GM19240 (cell line): ENCODE results near the gene CRTC1.
A peak's percentile ranks its signal among the peaks of the same experiment; 100 is the strongest.

Source experiments
- DNase-seq: peaks from one replicate; pipeline ENCODE4 v3.0.0; 2011; ENCODE audit warnings: low spot score; ENCODE audit not compliant: insufficient read length

Gene CRTC1

GRCh38 chr19:18651733-18652132 is 31.7 kb upstream of the CRTC1 start:
- DNase-seq = no peak

GRCh38 chr19:18653853-18654252 is 29.6 kb upstream of the CRTC1 start:
- no peak for DNase-seq

- DNase-seq = no peak
Observed at GRCh38 chr19:18654469-18654868, 29.0 kb upstream of the CRTC1 start.

- no peak for DNase-seq
Observed at GRCh38 chr19:18655173-18655844, 28.2 kb upstream of the CRTC1 start.

DNA sequence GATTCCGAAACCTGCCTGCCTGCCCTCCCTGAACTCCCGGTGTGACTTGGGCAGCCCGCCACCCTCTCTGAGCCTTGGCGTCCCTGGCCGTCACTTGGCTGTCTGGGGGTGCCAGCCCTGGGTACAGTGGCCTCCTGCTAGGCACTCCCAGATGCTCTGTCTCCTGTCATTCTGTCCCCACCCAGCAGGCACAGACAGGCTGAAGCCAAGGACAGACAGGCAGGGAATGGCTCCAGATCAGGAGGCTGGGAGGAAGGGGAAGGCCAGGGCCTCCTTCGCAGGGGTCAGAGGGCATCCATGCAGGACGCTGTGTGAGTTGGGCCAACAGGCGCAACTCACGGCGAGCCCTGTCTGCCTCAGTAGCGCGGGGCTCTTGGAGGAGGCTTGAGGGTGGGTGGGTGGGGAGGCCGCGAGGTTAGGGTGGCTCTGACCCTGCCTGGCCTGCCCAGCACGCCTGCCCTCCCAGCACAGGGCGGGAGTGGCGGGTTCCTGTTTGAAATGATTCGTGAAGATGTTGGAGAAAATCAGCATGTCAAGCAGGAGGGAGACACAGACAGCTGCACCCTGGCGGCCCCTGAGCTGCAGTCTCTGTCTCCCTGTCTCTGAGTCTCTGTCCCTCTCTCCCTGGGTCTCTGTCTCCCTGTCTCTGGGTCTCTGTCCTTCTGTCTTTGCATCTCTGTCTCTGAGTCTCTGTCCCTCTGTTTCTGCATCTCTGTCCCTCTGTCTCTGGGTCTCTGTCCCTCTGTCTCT is 27.0 kb upstream of the CRTC1 start:
- no peak for DNase-seq

DNA sequence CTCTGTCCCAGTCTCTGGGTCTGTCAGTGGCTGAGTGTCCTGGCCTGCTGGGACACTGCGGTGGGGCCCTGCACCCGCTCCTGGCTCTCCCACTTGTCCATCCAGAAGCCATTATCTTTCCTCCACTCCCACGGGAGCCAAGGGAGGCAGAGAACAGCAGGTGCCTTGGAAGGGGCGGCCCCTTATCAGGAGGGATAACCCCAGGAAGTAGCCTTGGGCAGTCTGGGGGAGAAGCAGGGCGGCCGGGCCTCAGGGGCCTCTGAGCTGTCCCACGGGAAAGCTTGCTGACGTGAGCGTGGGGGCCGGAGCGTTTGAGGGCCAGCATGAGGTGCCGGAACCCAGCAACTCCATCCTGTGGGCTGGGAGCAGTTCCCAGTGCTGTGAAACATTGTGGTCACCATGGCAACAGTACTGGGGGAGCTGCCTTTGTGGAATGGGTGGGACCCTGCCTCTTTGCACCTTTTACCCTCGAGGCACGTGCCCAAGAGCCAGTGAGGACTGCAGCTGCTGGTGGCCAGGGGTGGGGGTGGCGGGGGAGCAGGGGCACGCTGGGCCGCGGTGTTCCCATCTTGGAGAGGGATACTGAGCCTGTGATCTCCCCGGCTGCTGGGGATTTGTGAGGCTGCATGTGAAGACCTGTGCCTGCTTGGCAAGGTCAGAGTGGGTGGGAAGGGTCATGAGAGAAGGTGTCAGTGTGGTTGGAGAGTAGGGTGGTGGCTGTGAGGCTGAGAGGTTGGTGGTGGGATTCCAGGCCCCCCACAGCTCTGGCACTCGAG is 25.7 kb upstream of the CRTC1 start:
- no peak for DNase-seq

DNA sequence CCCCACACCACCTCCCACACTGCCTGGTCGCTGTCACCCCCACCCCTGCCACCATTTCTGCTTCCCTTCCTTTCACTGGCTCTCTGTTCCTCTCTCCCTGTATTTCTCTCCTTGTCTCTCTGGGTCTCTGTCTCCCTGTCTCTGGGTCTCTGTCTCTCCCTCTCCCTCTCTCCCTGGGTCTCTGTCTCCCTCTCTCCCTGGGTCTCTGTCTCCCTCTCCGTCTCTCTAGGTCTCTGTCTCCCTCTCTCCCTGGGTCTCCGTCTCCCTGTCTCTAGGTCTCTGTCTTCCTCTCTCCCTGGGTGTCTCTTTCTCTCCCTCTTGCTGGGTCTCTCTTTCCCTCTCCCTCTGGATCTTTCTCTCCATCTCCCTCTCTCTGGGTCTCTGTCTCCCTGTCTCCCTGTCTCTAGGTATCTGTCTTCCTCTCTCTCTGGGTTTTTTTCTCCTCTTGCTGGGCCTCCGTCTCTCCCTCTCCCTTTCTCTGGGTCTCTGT is 25.1 kb upstream of the CRTC1 start:
- DNase-seq = no peak

GRCh38 chr19:18659281-18660050 is 24.0 kb upstream of the CRTC1 start:
- peak; percentile 47 for DNase-seq

DNA sequence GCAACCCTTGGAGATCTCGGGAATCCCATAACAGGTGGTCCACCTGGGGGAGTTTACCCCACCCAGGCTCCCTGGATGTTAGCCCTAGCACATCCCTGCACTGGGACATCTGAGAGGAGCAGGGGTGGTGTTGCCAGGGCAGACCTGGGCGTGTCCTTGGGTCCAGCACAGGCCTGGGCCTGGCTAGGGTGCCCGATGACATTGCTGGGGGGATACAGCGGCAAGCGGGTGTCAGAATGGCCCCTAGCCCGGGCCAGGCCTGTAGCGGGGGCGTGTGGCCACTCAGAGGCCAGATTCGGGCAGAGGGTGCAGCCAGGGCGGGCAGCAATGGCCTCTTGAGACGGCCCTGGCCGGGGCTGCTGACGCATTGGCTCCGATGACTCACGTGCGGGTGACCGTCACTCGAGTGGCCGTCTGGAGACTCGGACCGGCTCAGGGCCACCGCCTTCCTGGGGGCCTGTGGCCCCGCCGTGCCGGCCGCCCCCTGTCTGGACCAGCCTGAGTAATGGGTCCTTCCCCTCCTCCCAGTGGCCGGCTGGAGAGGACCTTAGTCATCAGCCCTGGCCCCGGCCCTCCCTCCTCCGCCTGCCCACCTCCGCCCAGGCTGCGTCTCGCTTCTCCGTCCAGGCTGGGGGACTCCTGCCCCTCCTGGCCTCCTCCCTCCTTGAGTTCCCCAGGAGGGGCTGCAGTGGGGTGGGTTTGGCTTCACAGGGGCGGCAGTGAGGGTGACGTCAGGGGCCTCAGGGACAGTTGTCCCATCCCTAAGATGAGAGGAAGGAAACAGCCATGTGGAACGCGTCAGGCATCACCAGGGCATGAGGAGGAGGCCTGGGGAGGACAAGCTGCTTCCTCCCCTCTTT is 23.2 kb upstream of the CRTC1 start:
- DNase-seq = no peak

DNA sequence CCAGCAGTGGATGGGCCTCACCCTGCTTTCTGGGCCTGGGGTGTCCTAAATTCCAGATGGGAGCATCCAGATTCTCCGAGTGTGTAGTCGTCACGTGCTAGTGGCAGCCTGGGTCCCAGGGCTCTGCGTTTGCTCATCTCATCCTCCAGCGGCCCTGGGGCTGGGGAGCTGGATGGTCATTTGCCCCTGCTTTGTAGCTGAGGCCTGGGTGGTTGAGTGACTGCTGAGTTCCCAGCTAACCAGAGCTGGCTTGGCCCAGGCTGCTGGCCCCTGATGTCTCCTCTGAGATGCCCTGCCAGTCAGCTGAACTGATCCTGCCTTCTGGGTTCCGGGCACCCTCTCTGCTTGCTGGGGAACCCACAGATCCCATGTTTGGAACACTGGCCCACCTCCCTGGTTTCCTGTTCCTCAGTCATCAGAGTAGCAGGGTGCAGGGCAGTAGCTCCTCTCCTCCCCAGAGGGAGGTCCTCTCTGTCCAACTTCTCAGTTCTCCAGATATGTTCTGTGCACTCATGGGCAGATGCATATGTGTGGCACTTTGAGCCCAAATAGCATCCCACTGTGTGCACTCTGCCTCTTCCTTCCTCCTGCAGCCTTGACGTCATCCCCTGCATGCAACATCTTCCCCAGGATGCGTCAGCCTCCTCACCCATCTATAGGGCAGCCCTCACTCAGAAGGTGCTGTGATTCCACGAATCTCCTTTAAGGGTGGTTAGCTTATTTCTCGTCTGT is 22.4 kb upstream of the CRTC1 start:
- DNase-seq = no peak

DNA sequence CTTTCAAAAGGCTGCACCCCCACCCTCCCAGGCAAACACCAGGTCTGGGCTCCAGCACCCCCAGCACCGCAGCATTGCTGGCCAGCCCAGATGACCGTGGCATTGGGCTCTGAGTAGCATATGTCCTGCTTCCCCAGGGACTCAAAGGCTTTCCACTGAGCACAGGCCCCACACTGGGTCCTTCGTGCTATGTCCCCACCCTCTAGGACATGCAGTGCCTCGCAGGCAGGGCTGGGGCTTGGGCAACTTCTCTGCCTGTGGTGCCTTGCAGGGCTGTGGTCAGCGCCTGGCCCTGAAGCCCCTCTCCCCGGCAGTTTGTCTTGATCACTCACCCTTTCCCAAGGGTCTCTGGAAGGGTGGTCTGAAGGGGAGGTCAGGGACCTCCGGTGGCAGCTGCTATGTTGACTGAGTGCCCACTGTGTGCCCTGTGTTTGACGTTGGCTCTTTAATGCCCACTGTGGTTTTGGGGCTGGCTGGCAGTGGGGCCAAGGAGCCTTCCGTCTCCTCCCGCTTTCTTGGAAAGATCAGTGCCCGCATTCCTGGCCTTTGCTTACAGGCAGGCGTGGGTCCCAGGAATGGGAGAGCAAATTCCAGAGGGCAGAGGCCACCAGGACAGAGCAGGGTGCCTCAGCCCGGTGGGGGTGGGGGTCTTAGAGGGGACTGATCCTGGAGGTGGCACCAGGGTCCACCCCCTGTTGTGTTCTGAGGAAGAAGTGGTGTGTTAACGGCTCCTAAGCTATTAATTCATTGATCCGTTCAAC is 20.3 kb upstream of the CRTC1 start:
- DNase-seq = no peak

GRCh38 chr19:18663940-18664530 is 19.4 kb upstream of the CRTC1 start:
- no peak for DNase-seq

- no peak for DNase-seq
Observed at GRCh38 chr19:18665771-18666202, 17.7 kb upstream of the CRTC1 start.

GRCh38 chr19:18666317-18666716 is 17.2 kb upstream of the CRTC1 start:
- DNase-seq = no peak

DNA sequence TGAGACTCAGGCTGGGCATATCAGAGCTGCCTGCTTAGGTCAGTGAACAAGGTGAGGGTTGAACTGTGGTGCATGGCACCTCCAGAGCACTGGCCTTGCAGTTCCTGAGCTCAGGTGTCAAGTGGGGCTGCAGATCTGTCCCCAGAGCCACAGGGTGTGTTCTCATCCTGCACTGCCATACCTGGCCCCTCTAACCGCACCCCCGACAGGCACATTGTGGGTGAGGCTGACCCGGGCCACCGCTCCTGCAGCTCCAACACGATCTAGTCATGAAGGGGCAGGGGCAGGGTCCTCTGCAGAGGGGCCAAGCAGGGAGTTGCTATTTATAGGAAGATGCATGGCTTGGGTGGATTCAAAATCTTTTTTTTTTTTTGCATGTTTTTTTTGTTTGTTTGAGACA is 16.7 kb upstream of the CRTC1 start:
- DNase-seq = no peak

DNA sequence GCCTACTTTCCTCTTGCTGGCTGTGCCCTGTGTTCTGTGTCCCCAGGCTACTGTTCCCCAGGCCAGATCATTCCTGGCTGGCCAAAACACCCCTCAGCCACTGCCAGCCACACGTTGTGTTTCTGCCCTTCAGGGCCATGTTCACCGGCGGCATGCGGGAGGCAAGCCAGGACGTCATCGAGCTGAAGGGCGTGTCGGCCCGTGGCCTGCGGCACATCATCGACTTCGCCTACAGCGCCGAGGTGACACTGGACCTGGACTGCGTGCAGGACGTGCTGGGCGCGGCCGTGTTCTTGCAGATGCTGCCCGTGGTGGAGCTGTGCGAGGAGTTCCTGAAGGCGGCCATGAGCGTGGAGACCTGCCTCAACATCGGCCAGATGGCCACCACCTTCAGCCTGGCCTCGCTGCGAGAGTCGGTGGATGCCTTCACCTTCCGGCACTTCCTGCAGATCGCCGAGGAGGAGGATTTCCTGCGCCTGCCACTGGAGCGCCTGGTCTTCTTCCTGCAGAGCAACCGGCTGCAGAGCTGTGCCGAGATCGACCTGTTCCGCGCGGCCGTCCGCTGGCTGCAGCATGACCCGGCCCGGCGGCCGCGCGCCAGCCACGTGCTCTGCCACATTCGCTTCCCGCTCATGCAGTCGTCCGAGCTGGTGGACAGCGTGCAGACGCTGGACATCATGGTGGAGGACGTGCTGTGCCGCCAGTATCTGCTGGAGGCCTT is 15.8 kb upstream of the CRTC1 start:
- no peak for DNase-seq

DNA sequence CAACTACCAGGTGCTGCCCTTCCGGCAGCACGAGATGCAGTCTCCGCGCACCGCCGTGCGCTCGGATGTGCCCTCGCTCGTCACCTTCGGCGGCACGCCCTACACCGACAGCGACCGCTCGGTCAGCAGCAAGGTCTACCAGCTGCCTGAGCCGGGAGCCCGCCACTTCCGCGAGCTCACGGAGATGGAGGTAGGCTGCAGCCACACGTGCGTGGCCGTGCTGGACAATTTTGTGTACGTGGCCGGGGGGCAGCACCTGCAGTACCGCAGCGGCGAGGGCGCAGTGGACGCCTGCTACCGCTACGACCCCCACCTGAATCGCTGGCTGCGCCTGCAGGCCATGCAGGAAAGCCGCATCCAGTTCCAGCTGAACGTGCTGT is 15.2 kb upstream of the CRTC1 start:
- DNase-seq = no peak
